K562 (cell line): Measurements from ENCODE around the gene NFIC. TPM values are rescaled to one million over a fixed set of nuclear protein-coding genes. Genes with fewer than 3 reads are reported as not detected.

ENCODE experiments used
- ATAC-seq: fragments of 200-7000 bp; cut with Tn5 transposase; 3 replicates; pipeline ENCODE4 v1.9.1; 2020; ENCODE audit warnings: moderate library complexity
- BruUV-seq: library from RNA; stranded (reverse); fragments of 400-500 nt; replicated peaks from 2 replicates; lab custom pipeline; 2021; lab: Mats Ljungman, UMichigan
- CTCF ChIA-PET: fragments of 300-600 bp; formaldehyde crosslinking; extraction: SDS; loops from one replicate; lab custom pipeline; 2021; ENCODE audit warnings: low intra/inter-chr PET ratio; lab: Yijun Ruan, JAX
- POLR2A ChIA-PET: fragments of 300-600, 350-650 bp; sonication (Branson Sonifier 250); formaldehyde crosslinking; extraction: SDS; loops from one replicate; lab custom pipeline; 2021; ENCODE audit warnings: antibody characterized with exemption, inconsistent platforms; lab: Yijun Ruan, JAX
- DNase-seq, 4 experiments: peaks; one replicate each; pipeline versions ENCODE4 v3.0.0 to v3.0.0-alpha.2; 2011 to 2018; ENCODE audit warnings: low spot score in 3 of 4, mixed read lengths in 3 of 4; ENCODE audit errors: extremely low read depth in 1 of 4
- FAIRE-seq: peaks from 2 replicates; lab custom pipeline; 2011; peaks lifted over from hg19 to GRCh38; lab: Jason Lieb, UNC
- H2AFZ ChIP-seq: 2 replicates; pipeline ENCODE4 v1.6.0; 2011; ENCODE audit warnings: low read depth, low read length, control low read depth, inconsistent platforms
- H3K27ac ChIP-seq: fragments of 200-600 bp; 3 replicates; pipeline ENCODE4 v1.8.0; 2011; ENCODE audit warnings: low read depth, mild to moderate bottlenecking, control low read depth, inconsistent platforms, low read length, moderate library complexity, mixed read lengths; ENCODE audit errors: extremely low read depth
- H3K27me3 ChIP-seq, 2 experiments: fragments of 300-600 bp in 1 of 2; 2 replicates in 1 of 2; 3 replicates in 1 of 2; pipeline versions ENCODE4 v1.6.0 to v1.8.0; 2011; ENCODE audit warnings: inconsistent platforms in 2 of 2, low read length in 2 of 2, mild to moderate bottlenecking in 1 of 2, mixed read lengths in 1 of 2, moderate library complexity in 1 of 2; ENCODE audit not compliant: control insufficient read depth in 2 of 2, insufficient read depth in 2 of 2
- H3K36me3 ChIP-seq: fragments of 300-600 bp; 3 replicates; pipeline ENCODE4 v1.8.0; 2011; ENCODE audit warnings: mild to moderate bottlenecking, low read length, inconsistent platforms; ENCODE audit not compliant: control insufficient read depth, insufficient read depth
- H3K4me1 ChIP-seq, 2 experiments: fragments of 200-600 bp in 1 of 2; replicated peaks in 1 of 2; 2 replicates in 1 of 2; 3 replicates in 1 of 2; pipeline versions ENCODE4 v1.5.1 to v1.8.0; 2011; ENCODE audit warnings: inconsistent platforms in 2 of 2, low read length in 2 of 2, mild to moderate bottlenecking in 1 of 2, mixed read lengths in 1 of 2, moderate library complexity in 1 of 2; ENCODE audit not compliant: control insufficient read depth in 2 of 2, insufficient read depth in 2 of 2
- H3K4me2 ChIP-seq: 2 replicates; pipeline ENCODE4 v1.6.1; 2011; ENCODE audit warnings: low read length, control low read depth, inconsistent platforms, mixed read lengths; ENCODE audit not compliant: insufficient read depth
- H3K4me3 ChIP-seq: fragments of 200-600 bp; sonication (generic), shearing (Covaris generic); 2 replicates; pipeline ENCODE4 v1.5.1; 2016; ENCODE audit warnings: control low read depth, inconsistent platforms
- H3K79me2 ChIP-seq: fragments of 200-600 bp; 3 replicates; pipeline ENCODE4 v1.8.0; 2011; ENCODE audit warnings: low read length, inconsistent platforms; ENCODE audit not compliant: control insufficient read depth, insufficient read depth
- H3K9ac ChIP-seq, 2 experiments: 2 replicates each; pipeline versions ENCODE4 v1.6.0 to v1.6.1; 2011; ENCODE audit warnings: low read depth in 2 of 2, low read length in 2 of 2, control low read depth in 1 of 2, inconsistent platforms in 1 of 2, mild to moderate bottlenecking in 1 of 2, mixed read lengths in 1 of 2; ENCODE audit not compliant: insufficient read depth in 1 of 2
- H3K9me1 ChIP-seq: one replicate; pipeline ENCODE4 v1.6.0; 2011; ENCODE audit warnings: inconsistent platforms, mild to moderate bottlenecking, low read length, moderate library complexity; ENCODE audit not compliant: control insufficient read depth, insufficient read depth
- H3K9me3 ChIP-seq: replicated peaks from 2 replicates; pipeline ENCODE4 v1.5.1; 2011; ENCODE audit warnings: low read depth, low read length, inconsistent platforms; ENCODE audit not compliant: control insufficient read depth, insufficient read depth
- H4K20me1 ChIP-seq: replicated peaks from 2 replicates; pipeline ENCODE4 v1.6.1; 2011; ENCODE audit warnings: low read length, inconsistent platforms, mixed read lengths; ENCODE audit not compliant: control insufficient read depth, insufficient read depth
- CREBBP ChIP-seq: IDR thresholded peaks from one replicate; pipeline ENCODE4 v1.6.1; 2012; ENCODE audit warnings: low read depth, mild to moderate bottlenecking, control low read depth, inconsistent platforms, low read length
- ERF ChIP-seq: fragments of 450-650 bp; formaldehyde crosslinking; IDR thresholded peaks from 2 replicates; pipeline ENCODE4 v1.4.0; 2020; ENCODE audit warnings: mild to moderate bottlenecking, mixed read lengths
- MCM3 ChIP-seq: fragments of 450-650 bp; IDR thresholded peaks from 2 replicates; pipeline ENCODE4 v1.6.1; 2016
- SNAPC5 ChIP-seq: fragments of 250-450 bp; sonication (Bioruptor Pico); IDR thresholded peaks from 2 replicates; pipeline ENCODE4 v1.8.0; 2021; ENCODE audit warnings: moderate library complexity, mild to moderate bottlenecking, inconsistent platforms
- TFAP4 ChIP-seq: sonication (generic); formaldehyde crosslinking; IDR thresholded peaks from 2 replicates; pipeline ENCODE4 v1.8.0; 2022; ENCODE audit warnings: missing genetic modification reagents, mild to moderate bottlenecking, moderate library complexity, borderline replicate concordance
- ZNF444 ChIP-seq: fragments of 250-450 bp; sonication (Bioruptor Pico); IDR thresholded peaks from 2 replicates; pipeline ENCODE4 v1.4.0; 2020; ENCODE audit warnings: mild to moderate bottlenecking, moderate library complexity
- WGBS: fragments of 100-300 bp; shearing (Covaris generic); methylation state at CpG from one replicate; pipeline ENCODE4 v1.1.6; 2016; ENCODE audit warnings: low coverage, mixed read lengths; ENCODE audit not compliant: insufficient coverage; ENCODE audit errors: missing lambda C conversion rate; 5-methylcytosine and 5-hydroxymethylcytosine counted together
- in situ Hi-C: fragments of 300-500 bp; cut with MboI; formaldehyde crosslinking; loops from 4 replicates; pipeline ENCODE4 v1.15.0; 2018; ENCODE audit warnings: inconsistent platforms, mixed read lengths
- intact Hi-C: fragments of 100-400 bp; cut with micrococcal nuclease; formaldehyde crosslinking; loops from 2 replicates; pipeline ENCODE4 v1.14.2; 2022
- polyA plus RNA-seq, 8 experiments: library from polyadenylated mRNA; depleted of rRNA in 4 of 8; stranded (reverse) in 5 of 8; unstranded in 3 of 8; fragments of >200 nt; fragmentation: Nextera tagmentation in 2 of 8; fragmentation: Illumina TruSeq in 1 of 8; extraction: Ambion mirVana in 2 of 8; extraction: Trizol in 1 of 8; gene quantifications; 2 replicates each; pipeline versions ENCODE4 v1.2.1 to v1.2.3, GENCODE V29; 2011 to 2014; ENCODE audit warnings: inconsistent platforms in 1 of 8, missing spikeins in 1 of 8
- total RNA-seq, 7 experiments: library from RNA; depleted of rRNA in 6 of 7; stranded (reverse); fragments of >200 nt in 6 of 7; fragmentation: Illumina TruSeq in 2 of 7; extraction: Trizol in 2 of 7; gene quantifications; 2 replicates each; pipeline versions ENCODE4 v1.2.1 to v1.2.3, GENCODE V29; 2011 to 2021; ENCODE audit warnings: low replicate concordance in 1 of 7

The NFIC gene
- total and polyA plus RNA-seq, 9 of the 15 experiments (the other 6 are each of a cell fraction or from before 2014, with no cell fraction given) = 0.71 to 62.1 (median 6.9) TPM

DNA sequence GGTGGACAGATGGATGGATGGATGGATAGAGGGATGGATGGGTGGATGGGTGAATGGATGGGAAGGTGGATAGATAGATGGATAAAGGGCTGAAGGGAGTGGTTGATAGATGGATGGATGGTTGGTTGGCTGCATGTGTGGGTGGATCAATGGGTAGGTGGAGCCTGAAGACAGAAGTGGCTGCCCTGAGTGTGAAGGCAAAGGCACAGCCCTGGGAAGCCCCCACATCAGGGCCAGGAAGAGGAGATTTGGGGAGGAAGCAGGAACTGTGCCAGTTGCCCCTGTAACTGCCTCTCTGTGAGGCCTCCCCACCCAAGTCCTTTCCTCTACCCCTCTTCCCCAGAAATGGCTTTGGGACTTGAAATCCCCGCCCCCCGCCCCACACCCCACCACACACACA lies 43.4 kb upstream of the NFIC start:
- in situ Hi-C loops = loop anchor here (10.0 kb wide), 1 partner anchor 382 kb away; the partner anchor contains the start of genes PIP5K1C and TJP3
- intact Hi-C loops = loop anchor here (10.0 kb wide), 1 partner anchor 382 kb away; the partner anchor contains the start of genes PIP5K1C and TJP3
- H3K9me3 ChIP-seq = no peaks in the 10 kb centered on the region; the same call in 1 of the 2 replicates

More for the DNA sequence above, 43.4 kb upstream of the NFIC start:
- ATAC-seq (no peak), FAIRE-seq (no peak), DNase-seq (peak in 1 of 4 experiments; percentile 11)
- Histone ChIP-seq H3K9ac (no peak overlapping the region), H3K27ac (no peak overlapping the region), H3K27me3 (no peaks in the 10 kb centered on the region), H4K20me1 (peaks cover 5% of the 10 kb centered on the region; the same call in 1 of the 2 replicates), H3K79me2 (no peaks in the 10 kb centered on the region), H3K36me3 (no peaks in the 10 kb centered on the region)
- WGBS = no CpG with 5 or more reads among the region's 2 CpGs
- BruUV-seq = no TSS peak
- no peak for TF ChIP-seq TFAP4 (CRISPR knock-in tag)
- no peak for TF ChIP-seq ZNF444 (CRISPR knock-in tag)
- TF ChIP-seq SNAPC5 (CRISPR knock-in tag) = no peak
- no peak for TF ChIP-seq MCM3
- TF ChIP-seq ERF (CRISPR knock-in tag) = no peak
- TF ChIP-seq CREBBP = peak; percentile 1
- TF ChIP-seq, all 486 proteins: peak for 1
- ChIA-PET CTCF (no interaction called here), POLR2A (no interaction called here)
- Histone ChIP-seq H2AFZ (no peak overlapping the region), H3K4me2 (no peak overlapping the region), H3K9me1 (no peaks in the 10 kb centered on the region), H3K4me3 (no peak overlapping the region), H3K4me1 (peaks cover 0 to 9% of the 10 kb centered on the region in 2 experiments; a peak in 3 of 5 replicates)
